ENCODE data around the gene LAMC1. TPM values are rescaled to one million over a fixed set of nuclear protein-coding genes. Genes with fewer than 3 reads are reported as not detected.

Gene LAMC1
- total RNA-seq, 1 experiment from 2014 or later, result 95.5 TPM

- ChIA-PET POLR2A (ENCODE audit: low non-redundant PET) (interaction anchor here (0.6 kb wide), 1 partner anchor 12 kb away, joined by 4 read pairs; no protein-coding TSS in a partner anchor), CTCF (no interaction called here)
- intact Hi-C loops (cut with micrococcal nuclease; ENCODE audit: unreplicated experiment), result no loop called here
- Histone ChIP-seq H3K27ac (ENCODE audit: low read depth, low read length, poor library complexity, severe bottlenecking) (no peak overlapping the region), H3K9me3 (ENCODE audit: low read depth, low read length, poor library complexity, severe bottlenecking) (no peaks in the 10 kb centered on the region), H3K4me1 (ENCODE audit: insufficient read depth, low read length, poor library complexity, severe bottlenecking) (no peaks in the 10 kb centered on the region), H3K27me3 (replicated peaks; ENCODE audit: insufficient read depth, low read depth, low read length, poor library complexity) (no peaks in the 10 kb centered on the region), H3K4me3 (ENCODE audit: low read depth, low read length, poor library complexity, severe bottlenecking) (no peak overlapping the region), H3K36me3 (ENCODE audit: insufficient read depth, low read length, poor library complexity, severe bottlenecking) (no peaks in the 10 kb centered on the region)
- TF ChIP-seq EZH2 (IDR thresholded peaks at IDR 0.05; ENCODE audit: borderline replicate concordance, low read depth, low read length, poor library complexity, severe bottlenecking), result no peak
- TF ChIP-seq, protein P1, sequence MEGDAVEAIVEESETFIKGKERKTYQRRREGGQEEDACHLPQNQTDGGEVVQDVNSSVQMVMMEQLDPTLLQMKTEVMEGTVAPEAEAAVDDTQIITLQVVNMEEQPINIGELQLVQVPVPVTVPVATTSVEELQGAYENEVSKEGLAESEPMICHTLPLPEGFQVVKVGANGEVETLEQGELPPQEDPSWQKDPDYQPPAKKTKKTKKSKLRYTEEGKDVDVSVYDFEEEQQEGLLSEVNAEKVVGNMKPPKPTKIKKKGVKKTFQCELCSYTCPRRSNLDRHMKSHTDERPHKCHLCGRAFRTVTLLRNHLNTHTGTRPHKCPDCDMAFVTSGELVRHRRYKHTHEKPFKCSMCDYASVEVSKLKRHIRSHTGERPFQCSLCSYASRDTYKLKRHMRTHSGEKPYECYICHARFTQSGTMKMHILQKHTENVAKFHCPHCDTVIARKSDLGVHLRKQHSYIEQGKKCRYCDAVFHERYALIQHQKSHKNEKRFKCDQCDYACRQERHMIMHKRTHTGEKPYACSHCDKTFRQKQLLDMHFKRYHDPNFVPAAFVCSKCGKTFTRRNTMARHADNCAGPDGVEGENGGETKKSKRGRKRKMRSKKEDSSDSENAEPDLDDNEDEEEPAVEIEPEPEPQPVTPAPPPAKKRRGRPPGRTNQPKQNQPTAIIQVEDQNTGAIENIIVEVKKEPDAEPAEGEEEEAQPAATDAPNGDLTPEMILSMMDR (conservative IDR thresholded peaks at IDR 0.05; ENCODE audit: low read depth, low read length), result no peak
- no TSS peak for BruUV-seq (replicated peaks)
- DNase-seq (ENCODE audit: low spot score), result no peak
These were observed 59.4 kb downstream of the LAMC1 start for GRCh38 chr1:183082650-183083049.

DNA sequence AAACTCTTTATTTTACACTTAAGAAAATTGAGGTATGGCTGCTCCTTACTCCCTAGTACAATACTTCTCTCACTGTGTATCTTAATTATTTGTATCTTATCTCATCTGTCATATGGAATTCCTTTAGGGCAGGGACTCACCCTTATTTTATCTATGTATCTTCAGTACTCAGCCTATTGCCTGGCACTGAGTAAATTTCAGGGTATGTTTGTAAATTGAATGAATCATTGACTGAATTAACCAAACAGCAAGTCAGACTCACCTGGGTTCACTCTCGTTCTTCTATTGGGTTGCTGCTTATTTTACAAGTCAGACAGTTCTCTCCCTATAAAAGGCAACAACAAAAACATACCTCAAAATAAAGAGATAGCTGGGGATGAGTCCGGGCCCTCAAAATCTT is 63.8 kb downstream of the LAMC1 start:
- no peaks in the 10 kb centered on the region for H3K36me3 ChIP-seq (ENCODE audit: insufficient read depth, low read length, poor library complexity, severe bottlenecking)
- no peaks in the 10 kb centered on the region for H3K27me3 ChIP-seq (replicated peaks; ENCODE audit: insufficient read depth, low read depth, low read length, poor library complexity)
- TF ChIP-seq EZH2 (IDR thresholded peaks at IDR 0.05; ENCODE audit: borderline replicate concordance, low read depth, low read length, poor library complexity, severe bottlenecking), result no peak
- TF ChIP-seq, protein P1 (conservative IDR thresholded peaks at IDR 0.05; ENCODE audit: low read depth, low read length), result no peak
- no TSS peak for BruUV-seq (replicated peaks)
- no peaks in the 10 kb centered on the region for H3K9me3 ChIP-seq (ENCODE audit: low read depth, low read length, poor library complexity, severe bottlenecking)
- H3K4me1 ChIP-seq (ENCODE audit: insufficient read depth, low read length, poor library complexity, severe bottlenecking), result peaks cover 27% of the 10 kb centered on the region
- DNase-seq (ENCODE audit: low spot score), result no peak
- no peak overlapping the region for H3K4me3 ChIP-seq (ENCODE audit: low read depth, low read length, poor library complexity, severe bottlenecking)
- ChIA-PET CTCF (no interaction called here), POLR2A (ENCODE audit: low non-redundant PET) (no interaction called here)
- intact Hi-C loops (cut with micrococcal nuclease; ENCODE audit: unreplicated experiment), result no loop called here
- no peak overlapping the region for H3K27ac ChIP-seq (ENCODE audit: low read depth, low read length, poor library complexity, severe bottlenecking)

- DNase-seq (ENCODE audit: low spot score), result no peak
- intact Hi-C loops (cut with micrococcal nuclease; ENCODE audit: unreplicated experiment), result no loop called here
- no peak overlapping the region for H3K27ac ChIP-seq (ENCODE audit: low read depth, low read length, poor library complexity, severe bottlenecking)
- no peaks in the 10 kb centered on the region for H3K9me3 ChIP-seq (ENCODE audit: low read depth, low read length, poor library complexity, severe bottlenecking)
- no peaks in the 10 kb centered on the region for H3K36me3 ChIP-seq (ENCODE audit: insufficient read depth, low read length, poor library complexity, severe bottlenecking)
- H3K4me3 ChIP-seq (ENCODE audit: low read depth, low read length, poor library complexity, severe bottlenecking), result no peak overlapping the region
- no peaks in the 10 kb centered on the region for H3K27me3 ChIP-seq (replicated peaks; ENCODE audit: insufficient read depth, low read depth, low read length, poor library complexity)
- peaks cover 36% of the 10 kb centered on the region for H3K4me1 ChIP-seq (ENCODE audit: insufficient read depth, low read length, poor library complexity, severe bottlenecking)
- BruUV-seq (replicated peaks), result no TSS peak
- TF ChIP-seq EZH2 (IDR thresholded peaks at IDR 0.05; ENCODE audit: borderline replicate concordance, low read depth, low read length, poor library complexity, severe bottlenecking), result no peak
- TF ChIP-seq, protein P1 (conservative IDR thresholded peaks at IDR 0.05; ENCODE audit: low read depth, low read length), result no peak
- CTCF ChIA-PET, result no interaction called here
- POLR2A ChIA-PET (ENCODE audit: low non-redundant PET), result interaction anchor here (0.6 kb wide), 1 partner anchor 80 kb away, joined by 14 read pairs; no protein-coding TSS in a partner anchor
These were observed 65.9 kb downstream of the LAMC1 start for GRCh38 chr1:183089025-183089639.

Measured in A673 (cell line).